Skeletal muscle tissue (tissue), 4 donors: ENCODE measurements around the gene AUTS2. TPM values are rescaled to one million over a fixed set of nuclear protein-coding genes. Genes with fewer than 3 reads are reported as not detected.

ENCODE experiments used
- H3K27ac ChIP-seq: one replicate; pipeline ENCODE4 v1.7.0; 2013; ENCODE audit warnings: mild to moderate bottlenecking, low read depth, low read length, inconsistent platforms
- H3K27me3 ChIP-seq, 3 donors: one replicate each; pipeline ENCODE4 v1.7.0; 2013; ENCODE audit warnings: low read length in 3 of 3; ENCODE audit not compliant: control insufficient read depth in 3 of 3, insufficient read depth in 3 of 3
- H3K36me3 ChIP-seq, 3 donors: one replicate each; pipeline ENCODE4 v1.7.0; 2013; ENCODE audit warnings: low read length in 3 of 3; ENCODE audit not compliant: control insufficient read depth in 3 of 3, insufficient read depth in 3 of 3
- H3K4me1 ChIP-seq, 3 donors: one replicate each; pipeline ENCODE4 v1.7.0; 2013; ENCODE audit warnings: low read length in 3 of 3, mild to moderate bottlenecking in 3 of 3; ENCODE audit not compliant: control insufficient read depth in 3 of 3, insufficient read depth in 3 of 3
- H3K4me3 ChIP-seq, 3 donors: one replicate each; pipeline ENCODE4 v1.7.0; 2013; ENCODE audit warnings: low read length in 3 of 3
- H3K9ac ChIP-seq, 3 donors: one replicate each; pipeline ENCODE4 v1.7.0; 2013; ENCODE audit warnings: low read length in 3 of 3, mild to moderate bottlenecking in 3 of 3, moderate library complexity in 2 of 3, low read depth in 1 of 3
- H3K9me3 ChIP-seq, 3 donors: one replicate each; pipeline ENCODE4 v1.7.0; 2013; ENCODE audit warnings: low read length in 3 of 3; ENCODE audit not compliant: control insufficient read depth in 3 of 3
- total RNA-seq: library from RNA; depleted of rRNA; stranded (reverse); fragments of >200 nt; gene quantifications from one replicate; pipeline ENCODE4 v1.2.3, GENCODE V29; 2014
- donor health status: Osteomylitis.

Gene AUTS2
- total RNA-seq, 1 donor from 2014 or later = 43.3 TPM

GRCh38 chr7:69678494-69679187, 80.4 kb downstream of the AUTS2 start:
- Histone ChIP-seq H3K4me3 (no peak overlapping the region), H3K9ac (no peak overlapping the region), H3K4me1 (peaks cover 0 to 9% (median 2%) of the 10 kb centered on the region in 3 donors), H3K36me3 (no peaks in the 10 kb centered on the region), H3K27me3 (no peaks in the 10 kb centered on the region), H3K9me3 (no peaks in the 10 kb centered on the region), H3K27ac (no peak overlapping the region)

- H3K36me3 ChIP-seq = no peaks in the 10 kb centered on the region
- H3K4me3 ChIP-seq = no peak overlapping the region
- H3K4me1 ChIP-seq = peaks cover 2 to 9% (median 2%) of the 10 kb centered on the region in 3 donors
Measured at GRCh38 chr7:69681181-69681580, 82.9 kb downstream of the AUTS2 start.

GRCh38 chr7:69682518-69682917, 84.2 kb downstream of the AUTS2 start:
- no peaks in the 10 kb centered on the region for H3K27me3 ChIP-seq

More at GRCh38 chr7:69681181-69681580, 82.9 kb downstream of the AUTS2 start:
- H3K9ac ChIP-seq = no peak overlapping the region
- no peaks in the 10 kb centered on the region for H3K9me3 ChIP-seq
- no peak overlapping the region for H3K27ac ChIP-seq
- H3K27me3 ChIP-seq = no peaks in the 10 kb centered on the region

GRCh38 chr7:69683002-69683401, 84.7 kb downstream of the AUTS2 start:
- Histone ChIP-seq H3K4me1 (peaks cover 0 to 6% (median 2%) of the 10 kb centered on the region in 3 donors), H3K9ac (no peak overlapping the region), H3K36me3 (no peaks in the 10 kb centered on the region), H3K27me3 (no peaks in the 10 kb centered on the region), H3K4me3 (no peak overlapping the region), H3K9me3 (no peaks in the 10 kb centered on the region), H3K27ac (no peak overlapping the region)

More at GRCh38 chr7:69682518-69682917, 84.2 kb downstream of the AUTS2 start:
- Histone ChIP-seq H3K27ac (no peak overlapping the region), H3K9me3 (no peaks in the 10 kb centered on the region), H3K9ac (no peak overlapping the region), H3K4me1 (peaks cover 0 to 9% (median 2%) of the 10 kb centered on the region in 3 donors), H3K4me3 (no peak overlapping the region), H3K36me3 (no peaks in the 10 kb centered on the region)

GRCh38 chr7:69684369-69685292, 86.4 kb downstream of the AUTS2 start:
- Histone ChIP-seq H3K36me3 (no peaks in the 10 kb centered on the region), H3K27me3 (no peaks in the 10 kb centered on the region), H3K9ac (no peak overlapping the region), H3K4me1 (peaks cover 0 to 2% (median 0%) of the 10 kb centered on the region in 3 donors), H3K9me3 (no peaks in the 10 kb centered on the region), H3K4me3 (no peak overlapping the region), H3K27ac (no peak overlapping the region)

GRCh38 chr7:69685293-69685631, 87.0 kb downstream of the AUTS2 start:
- Histone ChIP-seq H3K27me3 (no peaks in the 10 kb centered on the region), H3K36me3 (no peaks in the 10 kb centered on the region), H3K9ac (no peak overlapping the region), H3K27ac (no peak overlapping the region), H3K9me3 (no peaks in the 10 kb centered on the region), H3K4me1 (peaks cover 0 to 2% (median 0%) of the 10 kb centered on the region in 3 donors), H3K4me3 (no peak overlapping the region)

GRCh38 chr7:69686366-69686765, 88.1 kb downstream of the AUTS2 start:
- no peak overlapping the region for H3K4me3 ChIP-seq
- H3K27ac ChIP-seq = no peak overlapping the region
- H3K4me1 ChIP-seq = peaks cover 0 to 2% (median 0%) of the 10 kb centered on the region in 3 donors
- H3K27me3 ChIP-seq = no peaks in the 10 kb centered on the region
- no peak overlapping the region for H3K9ac ChIP-seq
- H3K9me3 ChIP-seq = no peaks in the 10 kb centered on the region
- no peaks in the 10 kb centered on the region for H3K36me3 ChIP-seq

- H3K36me3 ChIP-seq = no peaks in the 10 kb centered on the region
- H3K4me3 ChIP-seq = no peak overlapping the region
- H3K4me1 ChIP-seq = peaks cover 0 to 2% (median 0%) of the 10 kb centered on the region in 3 donors
- H3K27me3 ChIP-seq = no peaks in the 10 kb centered on the region
- no peaks in the 10 kb centered on the region for H3K9me3 ChIP-seq
- H3K9ac ChIP-seq = no peak overlapping the region
- no peak overlapping the region for H3K27ac ChIP-seq
Measured at GRCh38 chr7:69687739-69688433, 89.6 kb downstream of the AUTS2 start.

GRCh38 chr7:69690329-69690728, 92.1 kb downstream of the AUTS2 start:
- no peak overlapping the region for H3K27ac ChIP-seq
- H3K9me3 ChIP-seq = no peaks in the 10 kb centered on the region
- no peaks in the 10 kb centered on the region for H3K27me3 ChIP-seq
- H3K4me3 ChIP-seq = no peak overlapping the region
- no peak overlapping the region for H3K9ac ChIP-seq
- H3K36me3 ChIP-seq = no peaks in the 10 kb centered on the region
- no peaks in the 10 kb centered on the region for H3K4me1 ChIP-seq
